GM21367 (cell line): ENCODE measurements around the gene UGP2.

Experiments
- ATAC-seq: cut with Tn5 transposase; IDR thresholded peaks from one replicate; pipeline ENCODE4 v1.9.1; 2021; ENCODE audit not compliant: unreplicated experiment

Gene UGP2

GRCh38 chr2:63863707-63864106, 22.0 kb downstream of the UGP2 start:
- no peak for ATAC-seq

DNA sequence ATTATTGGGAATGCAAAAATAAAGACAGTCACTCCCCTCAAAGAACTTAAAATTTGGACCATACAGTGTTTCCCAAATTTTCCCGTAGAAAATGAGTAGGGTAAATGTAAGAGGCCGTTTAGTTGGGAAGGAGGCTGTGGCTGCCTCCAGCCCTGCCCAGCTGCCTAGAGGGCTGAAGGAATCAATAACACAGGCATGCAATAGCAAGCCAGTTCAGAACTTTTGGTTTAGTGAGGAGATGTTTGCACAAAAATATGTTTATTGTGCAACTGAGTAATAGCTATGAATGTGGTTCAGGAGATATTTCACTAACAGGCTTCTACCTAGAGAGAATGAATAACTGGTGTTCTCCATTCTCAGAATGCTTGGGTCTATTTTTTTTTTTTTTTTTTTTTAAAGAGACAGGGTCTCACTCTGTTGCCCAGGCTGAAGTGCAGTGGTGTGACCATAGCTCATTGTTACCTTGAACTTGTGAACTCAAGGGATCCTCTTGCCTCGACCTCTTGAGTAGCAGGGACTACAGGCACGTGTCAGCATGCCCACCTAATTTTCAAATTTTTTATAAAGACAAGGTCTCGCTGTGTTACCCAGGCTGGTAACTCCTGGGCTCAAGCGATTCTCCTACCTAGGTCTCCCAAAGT, 23.6 kb downstream of the UGP2 start:
- ATAC-seq, result no peak

- ATAC-seq, result no peak
These were observed 24.5 kb downstream of the UGP2 start for GRCh38 chr2:63866009-63866709.

DNA sequence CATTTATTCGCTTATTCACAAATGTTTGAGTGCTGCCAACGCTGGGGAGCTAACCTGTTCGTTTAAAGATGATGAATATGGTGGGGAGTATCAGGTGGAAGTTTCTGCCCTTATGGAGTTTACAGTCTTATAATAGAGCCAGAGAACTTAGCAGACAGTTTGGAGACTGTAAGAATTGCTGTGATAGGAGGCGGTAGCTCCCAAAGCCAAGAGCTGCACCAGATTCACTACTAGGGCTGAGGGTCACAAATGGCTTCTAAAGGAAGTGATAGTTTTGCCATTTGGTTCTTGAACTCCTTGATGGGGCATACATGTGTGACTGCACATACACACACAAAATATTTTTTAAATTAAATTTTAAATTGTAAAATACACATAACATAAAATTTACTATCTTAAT, 29.0 kb downstream of the UGP2 start:
- ATAC-seq, result no peak

DNA sequence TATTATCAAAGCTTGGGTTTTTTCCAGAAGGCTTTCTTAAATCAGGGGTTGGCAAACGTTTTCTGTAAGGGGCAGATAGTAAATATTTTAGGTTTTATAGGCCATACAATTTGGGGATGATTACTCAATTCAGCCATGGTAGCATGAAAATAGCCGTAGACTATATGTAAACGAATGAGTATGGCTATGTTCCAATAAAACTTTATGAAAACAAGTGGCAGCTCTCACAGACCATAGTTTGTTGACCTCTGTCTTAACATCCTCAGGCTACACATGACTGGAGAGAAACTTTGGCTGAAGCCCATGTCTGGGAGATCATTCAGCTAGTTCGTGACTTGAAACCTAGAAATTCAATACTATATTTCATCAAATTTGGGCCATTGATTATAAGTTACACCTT, 30.2 kb downstream of the UGP2 start:
- ATAC-seq, result no peak

DNA sequence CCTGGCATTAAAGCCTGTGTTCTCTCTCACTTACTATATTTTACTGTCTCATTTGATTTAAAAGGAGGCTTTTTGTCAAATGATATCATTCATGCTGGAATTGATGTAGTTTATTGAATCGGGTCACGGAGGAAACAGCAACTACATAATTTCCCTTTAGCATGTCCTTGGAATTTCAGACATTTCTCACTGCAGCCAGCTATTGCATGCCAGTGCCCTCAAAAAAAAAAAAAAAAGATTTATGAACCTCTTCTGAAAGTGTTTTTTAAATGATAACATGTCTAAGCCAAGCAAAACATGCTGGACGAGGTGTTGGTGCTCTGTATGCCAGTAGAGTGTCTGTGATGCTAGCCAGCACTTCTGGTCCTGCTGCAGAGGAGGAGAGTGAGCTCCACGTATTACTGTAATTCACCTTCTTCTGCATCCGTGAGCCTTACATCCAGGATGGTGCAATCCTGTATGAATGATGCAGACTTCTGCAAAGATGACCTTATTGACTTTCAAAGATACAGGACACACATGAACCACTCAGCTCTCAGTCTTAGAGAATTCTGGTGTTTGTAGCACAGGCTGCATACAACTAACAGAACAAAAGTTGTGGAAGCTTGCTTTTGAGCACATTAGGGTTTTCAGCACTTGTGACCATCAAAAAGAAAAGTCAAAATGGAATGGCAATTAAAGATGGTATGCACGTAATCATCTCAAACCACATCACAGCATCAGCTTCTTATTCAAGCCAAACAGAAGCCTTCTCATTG, 31.1 kb downstream of the UGP2 start:
- no peak for ATAC-seq

- ATAC-seq, result no peak
These were observed 32.8 kb downstream of the UGP2 start for GRCh38 chr2:63874204-63875130.

GRCh38 chr2:63875131-63875527, 33.4 kb downstream of the UGP2 start:
- ATAC-seq, result no peak

- no peak for ATAC-seq
These were observed 34.0 kb downstream of the UGP2 start for GRCh38 chr2:63875559-63876245.

DNA sequence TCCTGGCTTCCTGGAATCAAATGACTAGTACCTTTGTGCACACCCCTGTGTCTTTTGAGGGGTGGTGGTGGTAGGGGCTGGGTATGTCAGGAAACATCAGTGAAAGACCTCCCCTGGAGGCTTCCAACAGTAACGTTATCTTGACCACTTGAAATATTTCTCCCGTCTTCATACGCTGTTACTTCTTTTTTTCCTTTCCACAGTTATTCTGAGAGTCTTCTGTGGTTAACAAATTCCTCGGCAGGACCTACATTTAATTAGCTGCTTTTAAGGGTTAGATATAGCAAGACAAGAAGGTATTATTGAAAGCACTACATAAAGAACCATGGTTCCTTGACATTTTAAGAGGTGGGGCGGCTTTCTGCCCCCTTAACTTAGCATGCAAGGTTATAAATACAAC, 34.6 kb downstream of the UGP2 start:
- ATAC-seq, result no peak

GRCh38 chr2:63878486-63878885, 36.8 kb downstream of the UGP2 start:
- no peak for ATAC-seq

DNA sequence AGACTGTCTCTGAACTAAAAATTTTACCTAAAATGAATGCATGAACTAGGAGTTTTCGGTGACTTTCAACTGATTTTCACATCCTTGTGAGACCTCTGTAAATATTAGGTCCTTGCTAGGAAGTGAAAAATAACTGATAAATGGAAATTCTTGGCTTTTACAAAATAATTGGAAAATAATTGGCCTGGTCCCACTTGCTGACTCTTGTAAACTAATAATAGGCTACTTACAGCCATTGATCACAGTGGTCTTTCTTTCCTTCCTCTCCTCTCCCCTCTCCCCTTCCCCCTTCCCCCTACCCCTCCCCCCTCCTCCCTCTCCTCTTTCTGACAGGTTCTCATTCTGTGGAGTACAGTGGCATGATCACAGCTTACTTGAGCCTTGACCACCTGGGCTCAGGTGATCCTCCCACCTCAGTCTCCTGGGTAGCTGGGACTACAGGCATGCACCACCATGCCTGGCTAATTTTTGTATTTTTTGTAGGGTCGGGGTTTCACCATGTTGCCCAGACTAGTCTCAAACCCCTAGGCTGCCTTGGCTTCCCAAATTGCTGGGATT, 38.3 kb downstream of the UGP2 start:
- no peak for ATAC-seq

- no peak for ATAC-seq
These were observed 38.9 kb downstream of the UGP2 start for GRCh38 chr2:63880625-63881024.

DNA sequence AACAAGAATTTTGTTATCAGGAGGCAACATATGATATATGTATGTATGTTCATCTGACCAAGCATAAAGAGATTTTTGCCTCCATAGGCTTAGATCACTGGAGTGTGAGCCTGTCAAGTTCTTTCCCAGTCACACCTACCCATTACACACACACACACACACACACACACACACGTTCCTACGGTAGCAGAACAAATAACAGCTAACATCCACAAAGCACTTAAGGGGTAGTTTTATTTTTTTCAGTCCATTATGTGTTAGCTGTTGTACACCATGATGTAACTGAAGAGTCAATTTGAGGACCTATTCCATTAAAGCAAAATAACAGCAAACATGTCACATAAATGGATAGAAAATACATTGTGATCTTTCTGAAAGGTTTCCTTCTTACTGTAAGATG, 39.5 kb downstream of the UGP2 start:
- ATAC-seq, result no peak

GRCh38 chr2:63882395-63883105, 40.9 kb downstream of the UGP2 start:
- no peak for ATAC-seq

DNA sequence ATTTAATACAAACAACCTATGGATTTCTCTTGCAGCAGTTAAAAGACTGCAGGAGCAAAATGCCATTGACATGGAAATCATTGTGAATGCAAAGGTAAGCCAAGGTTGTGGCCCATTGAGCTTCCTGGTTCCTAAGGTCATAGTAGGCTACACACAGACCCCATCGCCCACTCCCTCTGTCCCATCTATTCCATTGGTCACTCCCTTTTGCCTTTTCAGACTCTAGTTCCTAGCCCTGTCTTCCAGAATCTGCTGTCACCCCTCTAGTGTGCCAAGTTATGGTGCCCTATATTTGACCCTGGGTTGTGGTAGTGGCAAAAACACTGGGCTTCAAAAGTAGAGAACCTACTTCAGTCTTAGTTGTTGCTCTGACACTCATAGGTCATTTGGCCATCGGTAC, 44.7 kb downstream of the UGP2 start:
- ATAC-seq, result no peak

DNA sequence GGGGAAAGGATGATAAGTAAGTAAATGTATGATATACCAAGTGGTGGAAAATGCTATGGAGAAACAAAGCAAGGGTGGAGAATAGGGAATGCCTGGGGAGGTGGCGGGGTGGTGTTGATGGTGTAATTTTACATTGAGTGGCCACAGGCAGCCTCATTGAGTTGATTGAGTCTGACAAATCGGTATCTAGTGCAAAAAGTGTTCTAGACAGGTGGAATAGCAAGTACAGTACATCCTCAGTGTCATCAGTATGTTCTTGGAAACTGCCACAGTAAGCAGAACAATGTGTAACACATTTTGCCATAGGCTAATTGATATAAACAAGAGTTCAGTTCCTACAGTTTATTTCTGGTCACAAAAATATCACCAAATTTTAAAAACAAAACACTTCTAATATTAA, 46.4 kb downstream of the UGP2 start:
- no peak for ATAC-seq

- peak; percentile 77 for ATAC-seq
These were observed 47.0 kb downstream of the UGP2 start for GRCh38 chr2:63888490-63889402.

GRCh38 chr2:63890678-63891077, 49.0 kb downstream of the UGP2 start:
- no peak for ATAC-seq
